DMS53 (cell line): ENCODE measurements around the gene LHFPL2.
A peak's percentile ranks its signal among the peaks of the same experiment; 100 is the strongest.

Experiments used
- DNase-seq: peaks from one replicate; lab custom pipeline; 2025; lab: John Stamatoyannopoulos, UW

The LHFPL2 gene

GRCh38 chr5:78504704-78505677 lies 143.6 kb downstream of the LHFPL2 start:
- DNase-seq = peak; percentile 62

DNA sequence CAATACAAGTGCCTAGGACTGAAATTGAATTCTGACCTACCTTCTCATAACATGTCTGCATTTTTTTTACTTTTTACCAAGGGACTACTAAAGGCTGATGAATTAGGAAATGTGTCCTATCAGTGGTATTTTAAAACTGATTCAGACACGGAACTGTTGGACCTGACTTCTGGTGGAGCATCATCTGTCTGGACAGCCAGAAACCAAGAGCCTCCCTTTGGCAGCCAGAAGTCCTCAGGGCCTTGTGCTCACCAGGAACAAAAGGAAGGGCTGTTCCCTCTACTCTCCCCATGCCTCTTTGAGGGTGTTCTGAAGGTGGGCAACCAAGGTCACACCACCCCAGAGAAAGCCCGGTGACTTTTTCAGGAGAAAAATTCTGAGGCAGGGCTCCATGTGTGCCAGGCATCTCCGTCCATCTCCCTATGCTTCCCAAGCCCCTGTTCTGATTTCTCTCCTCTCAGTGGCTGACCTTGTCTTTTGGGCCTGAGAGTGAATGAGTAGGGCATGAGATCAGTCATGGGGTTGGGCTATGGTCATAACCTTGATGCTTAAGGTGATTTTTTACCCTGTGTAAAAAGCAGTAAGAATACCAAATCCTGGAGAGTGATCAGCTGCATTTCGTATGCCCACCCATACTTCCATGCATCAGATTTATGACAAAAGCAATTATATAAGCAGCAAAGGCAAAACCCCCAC lies 144.5 kb downstream of the LHFPL2 start:
- no peak for DNase-seq

GRCh38 chr5:78501411-78502352 lies 146.9 kb downstream of the LHFPL2 start:
- DNase-seq = no peak

GRCh38 chr5:78500871-78501270 lies 147.7 kb downstream of the LHFPL2 start:
- no peak for DNase-seq

DNA sequence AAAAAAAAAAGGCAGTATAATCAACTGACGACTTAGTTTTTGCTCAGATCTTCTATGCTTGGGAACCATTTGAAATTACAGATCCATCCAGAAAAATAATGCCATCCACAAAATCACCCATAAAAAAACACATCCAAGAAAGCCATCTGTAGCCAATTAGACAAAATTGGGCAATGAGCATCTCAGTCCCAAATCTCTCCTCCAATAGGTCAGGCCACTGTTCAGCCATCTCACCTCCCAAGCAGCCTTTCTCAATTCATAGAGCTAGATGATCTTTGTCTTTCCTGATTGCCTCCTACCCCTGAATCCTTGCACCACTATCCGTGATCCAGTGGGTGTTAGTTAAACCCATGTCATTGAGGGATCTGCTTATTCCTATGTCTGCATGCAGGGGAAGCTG lies 148.5 kb downstream of the LHFPL2 start:
- DNase-seq = no peak

GRCh38 chr5:78499485-78499884 lies 149.1 kb downstream of the LHFPL2 start:
- no peak for DNase-seq

- peak; percentile 62 for DNase-seq
Observed at GRCh38 chr5:78497573-78498533, 150.7 kb downstream of the LHFPL2 start.

DNA sequence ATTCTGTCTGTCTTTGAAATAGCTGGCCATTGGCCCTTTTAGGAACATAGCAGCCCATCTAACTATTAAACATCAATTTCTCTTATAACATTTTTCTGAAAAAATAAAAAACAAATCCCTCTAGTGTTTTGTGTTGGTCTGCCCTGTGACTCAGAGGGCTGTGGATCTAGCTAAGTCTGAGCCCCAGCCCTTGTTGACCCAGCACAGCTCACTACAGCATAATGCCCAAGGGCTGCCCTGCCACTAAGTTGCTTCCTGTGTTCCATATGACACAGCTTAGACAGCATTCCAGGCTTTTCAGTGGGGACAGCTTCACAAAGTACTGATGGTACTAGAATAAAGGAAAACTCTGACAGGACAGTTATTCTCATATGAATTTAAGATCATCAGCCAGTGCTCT lies 152.2 kb downstream of the LHFPL2 start:
- peak; percentile 49 for DNase-seq

GRCh38 chr5:78495800-78496199 lies 152.8 kb downstream of the LHFPL2 start:
- no peak for DNase-seq

DNA sequence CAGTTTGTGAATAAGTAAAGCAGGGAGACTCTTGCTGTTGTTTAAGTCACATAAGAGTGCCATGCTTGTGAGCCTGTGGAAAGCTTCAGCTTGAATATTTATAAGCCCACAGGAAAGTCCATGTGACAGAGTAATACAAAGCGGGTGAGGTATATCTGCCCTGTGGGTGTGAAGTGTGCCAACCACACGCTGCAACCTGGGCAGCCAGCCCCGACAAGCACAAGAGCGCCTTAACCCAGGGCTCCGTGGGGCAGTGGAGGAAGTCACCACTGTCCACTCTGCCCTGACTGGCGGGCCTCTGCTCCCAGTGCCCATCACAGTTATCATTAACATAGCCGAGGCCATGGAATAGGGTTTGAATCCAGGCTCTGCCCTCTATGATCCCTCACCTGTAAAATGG lies 155.9 kb downstream of the LHFPL2 start:
- no peak for DNase-seq

DNA sequence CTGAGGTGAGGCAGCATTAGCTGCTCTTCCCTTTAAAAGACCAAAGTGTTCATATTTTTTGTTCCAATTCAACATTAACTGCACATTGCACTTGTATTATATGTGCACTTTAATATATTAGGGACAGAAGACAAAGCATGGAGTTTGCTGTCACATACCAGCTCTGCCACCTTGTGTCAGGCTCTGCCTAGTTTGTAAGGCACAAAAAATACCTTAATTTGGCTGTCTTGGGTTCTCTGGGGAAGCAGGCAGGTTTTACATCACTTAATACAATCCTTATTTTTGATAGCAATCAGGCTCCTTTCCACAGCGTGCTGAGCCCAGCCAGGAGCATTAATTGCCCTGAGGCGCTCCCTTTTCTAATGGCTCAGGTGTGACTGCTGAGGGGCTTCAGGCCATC lies 156.3 kb downstream of the LHFPL2 start:
- no peak for DNase-seq

DNA sequence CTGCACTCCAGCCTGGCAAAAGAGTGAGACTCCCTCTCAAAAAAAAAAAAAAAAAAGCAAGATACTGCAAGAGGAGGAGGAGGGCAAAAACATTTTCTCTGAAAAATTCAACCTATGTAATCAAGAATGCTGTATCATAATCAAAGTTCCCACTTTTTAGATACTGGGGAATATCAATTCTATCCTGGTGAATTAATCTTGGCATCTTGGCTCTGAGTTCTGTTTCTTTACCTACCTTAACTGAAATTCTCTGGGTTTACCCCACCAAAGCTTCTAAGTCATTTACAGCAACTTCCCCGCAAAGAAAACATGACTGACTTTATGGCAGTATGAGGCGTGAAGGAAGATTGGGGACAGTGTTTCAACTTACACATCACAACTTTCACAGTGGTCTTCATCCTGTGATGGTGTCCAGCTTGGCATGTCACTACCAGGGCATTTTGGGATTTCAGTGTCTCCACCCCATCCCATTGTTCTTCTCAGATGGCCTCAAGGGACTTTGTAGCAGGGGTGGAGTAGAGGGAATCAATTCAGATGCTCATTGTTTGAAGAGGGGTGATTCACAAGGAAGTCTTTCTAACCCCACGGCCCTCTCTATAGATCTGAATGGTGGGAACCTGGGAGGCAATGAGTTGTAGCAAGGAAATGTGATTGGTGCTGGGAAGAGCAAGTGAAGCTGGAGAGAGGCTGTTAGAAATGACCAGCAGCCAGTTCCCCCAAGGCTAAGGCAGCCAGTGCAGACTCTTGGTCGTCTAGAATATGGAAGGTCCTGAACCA lies 157.7 kb downstream of the LHFPL2 start:
- DNase-seq = no peak

GRCh38 chr5:78487846-78488245 lies 160.7 kb downstream of the LHFPL2 start:
- DNase-seq = no peak

GRCh38 chr5:78486218-78486617 lies 162.4 kb downstream of the LHFPL2 start:
- no peak for DNase-seq

DNA sequence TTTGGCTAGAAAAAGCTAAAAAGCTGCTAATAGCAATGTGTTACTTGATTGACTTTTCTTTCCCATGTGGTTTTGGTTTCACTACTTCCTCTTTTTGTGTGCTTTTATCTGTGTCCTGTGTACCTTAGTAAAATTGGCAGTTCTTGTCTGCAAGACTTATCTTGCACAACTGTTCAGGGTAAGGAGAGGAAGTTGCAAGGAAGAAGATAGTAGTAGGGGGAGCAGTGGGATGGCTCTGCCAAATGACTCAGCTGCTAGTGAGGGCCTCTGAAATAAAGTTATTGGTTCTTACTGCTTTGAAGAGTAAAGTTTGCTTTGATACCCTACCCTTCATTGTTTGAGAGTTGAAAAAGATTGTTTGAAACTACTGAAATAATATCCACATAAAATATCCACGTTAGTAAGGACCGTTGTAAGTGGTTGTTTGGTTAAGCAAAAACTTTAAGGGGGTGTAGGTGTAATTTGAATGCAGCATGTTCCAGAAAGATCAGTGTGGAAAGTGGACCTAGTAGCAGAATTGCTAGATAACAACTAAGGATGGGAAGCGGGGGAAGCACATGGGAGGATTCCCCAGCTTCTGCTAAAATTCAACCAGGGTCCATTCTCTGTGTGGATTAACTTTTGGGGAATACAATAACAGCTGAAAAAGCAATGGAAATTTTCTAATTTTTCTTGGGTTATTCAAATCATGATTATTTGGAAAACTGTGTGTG lies 164.6 kb downstream of the LHFPL2 start:
- no peak for DNase-seq

DNA sequence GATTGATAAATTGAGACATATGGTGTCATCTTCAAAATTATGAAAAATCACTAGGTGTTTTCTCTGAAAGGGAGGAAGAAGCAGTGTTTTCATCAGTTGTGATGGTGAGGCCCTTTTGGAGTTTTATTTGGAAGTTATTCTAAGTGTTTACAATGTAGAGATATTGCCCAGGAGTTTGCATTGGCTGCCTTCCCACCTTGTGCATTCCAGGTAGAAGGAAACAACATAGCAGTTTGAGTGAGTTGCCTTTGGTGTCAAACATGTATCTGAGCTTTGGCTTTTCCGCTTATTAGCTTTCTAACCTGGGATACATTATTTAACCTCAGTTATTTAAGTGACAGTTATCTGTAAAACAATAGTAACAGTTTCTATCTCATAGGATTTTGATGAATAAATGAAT lies 165.6 kb downstream of the LHFPL2 start:
- no peak for DNase-seq

- DNase-seq = no peak
Observed at GRCh38 chr5:78476795-78477194, 171.8 kb downstream of the LHFPL2 start.

DNA sequence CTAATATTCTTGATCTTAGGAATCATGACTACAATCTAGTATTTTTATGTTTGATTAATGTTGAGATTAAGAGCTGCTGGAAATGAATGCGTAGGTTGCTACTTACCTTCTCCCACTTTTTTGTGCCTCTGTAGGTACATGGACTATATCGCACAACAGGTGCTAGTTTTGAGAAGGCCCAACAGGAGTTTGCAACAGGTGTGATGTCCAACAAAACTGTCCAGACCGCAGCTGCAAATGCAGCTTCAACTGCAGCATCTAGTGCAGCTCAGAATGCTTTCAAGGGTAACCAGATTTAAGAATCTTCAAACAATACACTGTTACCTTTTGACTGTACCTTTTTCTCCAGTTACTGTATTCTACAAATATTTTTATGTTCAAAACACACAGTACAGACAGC lies 173.2 kb downstream of the LHFPL2 start:
- no peak for DNase-seq

DNA sequence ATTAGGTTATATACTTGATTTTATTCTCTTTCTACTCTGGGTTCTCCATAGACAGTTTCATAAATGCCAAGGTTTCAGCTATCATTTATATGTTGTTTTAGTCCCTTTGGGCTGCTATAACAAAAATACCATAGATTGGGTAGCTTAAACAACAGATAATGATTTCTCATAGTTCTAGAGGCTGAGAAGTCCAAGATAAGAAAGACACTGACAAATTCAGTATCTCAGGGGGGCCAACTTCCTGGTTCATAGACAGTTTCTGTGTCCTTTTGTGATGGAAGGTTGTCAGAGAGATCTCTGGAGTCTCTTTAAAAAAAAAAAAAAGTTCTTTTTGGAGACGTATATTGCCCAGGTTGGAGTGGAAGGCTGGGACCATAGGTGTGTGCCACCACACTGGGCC lies 174.8 kb downstream of the LHFPL2 start:
- DNase-seq = no peak
